GM23248 (cell line): ENCODE results near the gene INTU.

ENCODE experiments used
- EZH2 ChIP-seq: fragments of 200-600 bp; sonication (generic); IDR thresholded peaks from 2 replicates; pipeline ENCODE4 v1.6.1; 2018; ENCODE audit warnings: antibody characterized with exemption, mild to moderate bottlenecking; ENCODE audit not compliant: insufficient read depth, poor library complexity, severe bottlenecking
- EZH2phosphoT487 ChIP-seq: fragments of 200-600 bp; sonication (generic); IDR thresholded peaks from 2 replicates; pipeline ENCODE4 v1.6.1; 2018; ENCODE audit warnings: antibody characterized with exemption, moderate library complexity, mild to moderate bottlenecking, low read depth; ENCODE audit not compliant: insufficient read depth

- TF ChIP-seq EZH2phosphoT487 (no peak), EZH2 (no peak)
These were observed 97.6 kb downstream of the INTU start, which contains the start of gene SLC25A31 for GRCh38 chr4:127730142-127730913.
